ENCODE measurements around the gene HINFP. TPM values are rescaled to one million over a fixed set of nuclear protein-coding genes. Genes with fewer than 3 reads are reported as not detected.
"Not testable (repeated sequence)": the region's sequence is repeated elsewhere in the genome, so short reads cannot be mapped to it uniquely, and the experiment has no call there.

HINFP gene
- polyA plus RNA-seq, 3 donors: 28.1 to 43.7 (median 42.6) TPM

DNA sequence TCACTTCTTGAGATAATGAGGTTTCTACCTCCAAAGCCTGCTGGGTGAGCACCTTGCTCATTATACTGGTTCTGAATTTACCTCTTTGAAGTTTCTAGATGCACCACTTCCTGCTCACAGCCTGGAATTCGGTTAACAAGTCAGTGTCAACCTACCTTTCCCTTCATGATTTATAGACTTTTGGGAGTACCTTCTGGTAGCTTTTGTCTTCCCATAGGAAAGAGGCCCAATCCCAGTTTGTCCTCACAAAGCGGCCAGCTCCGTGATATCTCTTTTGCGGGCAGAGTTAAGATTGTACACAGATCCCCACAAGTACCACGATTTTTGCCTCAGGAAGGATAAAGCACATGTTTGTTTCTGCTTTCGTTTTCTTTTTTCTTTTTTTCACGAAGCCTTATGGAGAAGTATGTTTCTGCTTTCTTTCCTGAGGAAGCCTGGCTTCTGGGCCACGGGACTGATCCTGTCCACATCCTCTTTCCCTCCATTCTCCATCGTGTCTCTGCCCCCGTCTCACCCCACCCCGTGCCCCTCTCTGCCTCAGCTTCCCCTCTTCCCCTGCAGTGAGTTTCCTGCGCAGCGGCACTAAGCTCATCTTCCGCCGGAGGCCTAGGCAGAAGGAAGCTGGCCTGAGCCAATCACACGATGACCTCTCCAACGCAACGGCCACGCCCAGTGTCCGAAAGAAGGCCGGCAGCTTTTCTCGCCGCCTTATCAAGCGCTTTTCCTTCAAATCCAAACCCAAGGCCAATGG lies 5.7 kb upstream of the HINFP start:
- no peak for DNase-seq

GRCh38 chr11:119116235-119116594 lies 5.2 kb upstream of the HINFP start:
- DNase-seq: no peak

DNA sequence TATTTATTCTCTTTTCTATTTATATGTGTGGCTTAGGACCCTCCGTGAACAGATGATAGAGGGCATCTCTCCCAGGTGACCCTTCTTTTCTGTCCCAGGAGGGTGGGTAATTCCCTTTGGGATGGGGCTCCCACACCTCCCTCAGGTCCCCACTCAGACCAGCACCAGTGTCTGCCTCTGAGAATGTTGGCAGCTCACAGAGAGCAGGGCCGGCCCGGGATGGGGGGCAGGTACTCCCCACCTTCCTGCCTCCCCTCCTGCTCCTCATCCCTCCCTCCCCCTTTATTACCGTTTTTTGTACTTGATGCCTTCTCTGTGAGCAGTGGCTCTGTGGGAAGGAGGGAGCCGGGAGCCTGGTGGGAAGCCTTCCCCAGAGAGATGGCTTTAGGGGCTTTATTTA lies 4.8 kb upstream of the HINFP start:
- DNase-seq: no peak

- DNase-seq: no peak
Measured at GRCh38 chr11:119117004-119117706, 4.2 kb upstream of the HINFP start.

- no peak for DNase-seq
Measured at GRCh38 chr11:119118227-119118626, 3.2 kb upstream of the HINFP start.

- no peak for DNase-seq
Measured at GRCh38 chr11:119118946-119119345, 2.4 kb upstream of the HINFP start.

GRCh38 chr11:119120639-119121007 lies 757 bp upstream of the HINFP start:
- peak; percentile 76 for DNase-seq

DNA sequence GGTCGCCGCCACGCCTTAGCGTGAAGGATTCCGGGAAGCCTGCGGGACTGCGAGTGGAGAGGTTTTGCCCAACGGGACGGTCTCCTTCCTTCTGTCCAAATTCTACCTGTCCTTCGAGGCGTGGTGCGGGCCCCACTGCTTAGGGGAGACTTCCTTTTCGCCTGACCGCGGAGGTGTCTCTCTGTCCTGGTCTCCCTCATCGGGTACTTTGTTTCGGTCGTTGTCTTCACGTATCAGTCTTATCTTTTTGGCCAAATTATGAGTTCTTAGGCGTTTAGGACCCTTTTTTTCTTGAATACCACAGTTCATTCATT lies 388 bp downstream of the HINFP start:
- no peak for DNase-seq

DNA sequence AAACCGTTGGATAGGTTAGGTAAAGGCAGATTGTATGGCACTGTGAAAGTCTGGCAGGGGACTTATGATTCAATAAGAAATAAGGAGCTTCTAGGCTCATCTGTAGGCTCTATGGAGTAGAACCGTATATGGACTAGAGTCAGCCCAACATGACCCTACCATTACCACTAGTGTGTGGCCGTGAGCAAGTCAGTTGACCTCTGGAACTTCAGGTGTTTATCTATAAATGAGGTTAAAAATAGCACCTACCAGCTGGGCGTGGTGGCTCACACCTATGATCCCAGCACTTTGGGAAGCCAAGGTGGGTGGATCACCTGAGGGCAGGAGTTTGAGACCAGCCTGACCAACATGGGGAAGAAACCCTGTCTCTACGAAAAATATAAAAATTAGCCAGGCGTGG lies 4.4 kb downstream of the HINFP start:
- DNase-seq: no peak

DNA sequence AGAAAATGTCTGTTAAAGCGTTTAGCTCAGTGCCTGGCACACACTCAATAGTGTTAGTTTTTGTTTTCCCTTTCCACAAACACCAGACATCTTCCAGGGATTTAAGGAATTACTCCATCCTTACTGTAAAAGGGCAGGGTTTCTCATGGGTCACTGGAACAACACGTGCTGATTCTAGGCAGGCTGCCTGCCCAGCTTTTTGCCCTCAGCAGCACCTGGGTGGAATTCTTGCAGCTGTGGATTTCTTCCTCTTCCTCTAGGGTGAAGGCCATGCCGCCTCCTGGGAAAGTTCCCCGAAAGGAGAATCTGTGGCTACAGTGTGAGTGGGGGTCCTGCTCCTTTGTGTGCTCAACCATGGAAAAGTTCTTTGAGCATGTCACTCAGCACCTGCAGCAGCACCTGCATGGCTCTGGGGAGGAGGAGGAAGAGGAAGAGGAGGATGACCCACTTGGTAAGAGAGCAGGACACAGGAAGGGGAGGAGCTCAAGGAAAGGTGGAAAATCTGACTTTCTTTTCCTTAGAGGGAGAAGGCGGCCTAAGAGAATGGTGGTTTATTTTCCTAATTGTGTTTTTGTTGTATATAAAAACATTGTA lies 5.4 kb downstream of the HINFP start:
- DNase-seq: no peak

DNA sequence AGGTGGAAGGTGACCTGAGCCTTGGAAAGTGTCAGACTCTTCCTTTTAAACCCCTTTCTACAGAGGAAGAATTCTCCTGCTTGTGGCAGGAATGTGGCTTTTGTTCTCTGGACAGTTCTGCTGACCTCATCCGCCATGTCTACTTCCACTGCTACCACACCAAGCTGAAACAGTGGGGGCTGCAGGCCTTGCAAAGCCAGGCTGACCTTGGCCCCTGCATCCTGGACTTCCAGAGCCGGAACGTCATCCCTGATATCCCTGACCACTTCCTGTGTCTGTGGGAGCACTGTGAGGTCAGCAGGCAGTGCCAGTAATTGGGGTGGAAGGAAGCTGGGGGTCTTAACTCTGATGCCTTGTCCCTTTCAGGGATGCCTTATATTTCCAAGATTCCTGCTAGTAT lies 9.3 kb downstream of the HINFP start:
- DNase-seq: no peak

GRCh38 chr11:119134389-119134978 lies 13.1 kb downstream of the HINFP start:
- no peak for DNase-seq

GRCh38 chr11:119139276-119139675 lies 17.9 kb downstream of the HINFP start:
- not testable (repeated sequence) for DNase-seq

DNA sequence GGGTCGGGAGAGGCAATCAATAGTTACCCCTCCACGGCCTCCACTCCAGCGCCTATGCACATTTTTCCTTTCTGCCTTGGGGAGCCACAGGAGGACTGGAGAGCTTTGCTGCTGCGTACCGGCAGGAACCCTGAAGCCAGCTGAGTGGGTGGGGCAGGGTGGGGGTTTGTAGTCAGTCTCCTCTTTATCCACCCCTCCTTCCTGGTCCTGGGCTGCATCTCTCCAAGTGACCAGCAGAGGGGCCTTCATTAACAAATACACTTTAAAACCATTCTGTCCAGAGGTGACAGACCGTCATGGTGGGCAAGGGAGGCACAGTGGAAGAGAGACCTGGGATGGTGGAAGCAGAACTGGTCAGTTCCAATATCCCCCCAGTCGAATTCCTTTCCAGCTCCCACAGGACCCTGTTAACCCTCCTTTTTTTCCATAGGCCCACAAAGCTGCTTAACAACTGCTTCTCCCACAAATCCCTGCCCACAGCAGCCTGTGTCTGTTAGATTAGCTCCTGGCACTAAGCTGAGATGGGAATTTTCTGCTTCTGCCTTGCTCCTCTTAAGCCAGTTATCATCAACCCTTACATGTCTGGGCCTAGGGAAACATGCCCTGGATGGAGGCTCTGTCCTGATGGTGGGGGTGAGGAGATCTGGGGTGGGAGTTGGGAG lies 23.6 kb downstream of the HINFP start:
- DNase-seq: peak; percentile 54

DNA sequence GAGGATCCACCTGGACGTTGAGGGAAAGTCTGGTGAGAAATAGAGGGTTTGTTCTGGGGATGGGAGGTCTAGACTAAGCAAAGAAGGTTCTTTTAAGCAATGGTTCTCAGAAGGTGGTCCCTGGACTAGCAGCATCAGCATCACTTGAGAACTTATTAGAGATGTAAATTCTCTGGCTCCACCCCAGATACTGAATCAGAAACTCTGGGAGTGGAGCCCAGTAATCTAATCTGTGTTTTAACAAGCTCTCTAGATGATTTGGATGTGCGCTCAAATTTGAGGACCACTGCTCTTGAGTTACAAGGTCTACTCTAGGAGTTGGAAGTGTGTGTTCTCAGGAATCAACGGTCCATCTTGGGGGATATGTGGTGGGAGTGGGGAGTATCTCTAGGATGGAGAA lies 24.2 kb downstream of the HINFP start:
- no peak for DNase-seq

GRCh38 chr11:119147604-119148333 lies 26.4 kb downstream of the HINFP start:
- no peak for DNase-seq

DNA sequence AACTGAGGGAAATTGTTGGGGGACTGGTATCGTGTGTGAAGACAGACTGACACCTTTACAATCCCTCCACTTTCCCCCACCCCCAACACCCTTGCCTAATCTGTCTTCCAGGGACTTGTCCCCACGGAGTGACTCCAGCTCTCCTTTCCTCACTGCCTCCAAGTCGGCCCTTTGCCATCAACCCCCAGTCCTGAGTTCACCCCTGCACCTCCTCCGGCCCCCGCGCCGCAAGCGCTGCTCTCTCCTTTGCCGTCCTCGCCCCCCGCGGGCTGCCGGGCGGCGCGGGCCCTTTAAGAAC lies 27.3 kb downstream of the HINFP start:
- DNase-seq: no peak

DNA sequence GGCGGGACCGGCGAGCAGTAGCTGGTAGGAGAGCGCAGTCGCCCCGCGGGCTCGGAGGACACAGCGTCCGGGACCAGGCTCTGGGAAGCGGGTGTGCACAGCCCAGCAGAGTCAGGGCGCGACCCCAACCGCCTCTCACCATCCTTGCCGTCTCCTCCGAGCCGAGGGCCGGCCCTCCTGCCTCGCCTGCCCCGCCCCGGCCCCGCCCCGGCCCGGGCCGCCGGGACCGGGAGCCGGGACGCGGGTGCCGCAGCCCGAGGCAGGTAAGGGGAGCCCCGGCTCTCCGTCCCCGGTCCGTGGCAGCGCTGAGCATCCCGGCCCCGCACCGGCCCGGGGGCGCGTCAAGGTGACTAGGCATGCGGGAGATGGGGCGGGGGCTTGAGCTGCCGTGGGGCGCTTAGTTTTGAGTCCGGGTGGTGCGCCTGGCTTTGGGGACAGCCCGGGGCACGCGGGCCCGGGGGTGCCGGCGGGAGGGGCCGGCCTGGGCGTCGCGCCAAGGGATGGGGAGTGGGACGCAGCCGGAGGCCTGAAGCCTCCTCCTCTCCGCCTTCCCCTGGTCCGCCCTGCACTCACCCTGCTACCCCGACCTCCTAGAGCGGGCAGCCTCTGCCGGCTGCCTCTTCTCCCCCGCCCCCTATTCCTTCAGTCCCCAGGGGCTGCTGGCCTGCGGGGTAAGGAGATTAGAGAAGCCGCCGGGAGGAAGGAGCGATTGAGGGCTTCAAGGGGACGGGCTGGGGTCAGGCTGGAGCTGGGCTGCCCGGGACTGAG lies 27.8 kb downstream of the HINFP start, which contains the start of gene ABCG4:
TSS of gene ABCG4 (plus strand) at position 35 of the 768 bp plus-strand sequence. CDS start 914 bp downstream, outside the sequence.
- no peak for DNase-seq

DNA sequence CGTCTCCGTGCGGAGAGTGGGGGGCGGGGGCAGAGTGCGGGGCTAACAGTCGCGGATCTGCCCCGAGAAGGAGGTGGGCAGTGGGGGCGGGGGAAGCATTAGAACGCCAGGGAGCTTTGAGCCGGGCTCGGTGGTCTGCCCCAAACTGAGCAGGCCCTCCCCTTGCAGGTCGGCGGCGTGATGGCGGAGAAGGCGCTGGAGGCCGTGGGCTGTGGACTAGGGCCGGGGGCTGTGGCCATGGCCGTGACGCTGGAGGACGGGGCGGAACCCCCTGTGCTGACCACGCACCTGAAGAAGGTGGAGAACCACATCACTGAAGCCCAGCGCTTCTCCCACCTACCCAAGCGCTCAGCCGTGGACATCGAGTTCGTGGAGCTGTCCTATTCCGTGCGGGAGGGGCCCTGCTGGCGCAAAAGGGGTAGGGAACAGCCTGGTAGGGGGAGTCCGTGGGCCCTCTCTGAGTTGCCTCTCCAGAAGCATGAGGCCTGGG lies 28.5 kb downstream of the HINFP start:
- DNase-seq: no peak

GRCh38 chr11:119152043-119152442 lies 30.7 kb downstream of the HINFP start:
- DNase-seq: no peak

DNA sequence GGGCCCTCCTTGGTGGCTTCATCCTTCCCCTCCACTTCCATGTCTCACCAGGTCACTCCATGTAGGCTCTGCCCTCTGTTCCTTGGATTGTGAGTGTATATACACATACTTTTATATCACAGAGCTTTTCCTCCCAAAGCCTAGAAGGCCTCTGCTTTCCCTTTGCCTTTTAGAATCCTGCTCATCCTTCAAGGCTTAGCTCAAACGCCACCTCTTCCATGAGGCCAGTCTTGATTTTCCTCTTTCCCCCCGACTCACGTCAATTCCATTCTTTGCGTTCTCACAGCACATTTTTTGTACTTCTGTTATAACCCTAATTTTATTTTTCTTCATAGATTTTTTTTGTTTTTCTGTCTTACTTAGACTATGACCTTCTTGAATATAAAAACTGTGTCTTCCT lies 31.2 kb downstream of the HINFP start:
- no peak for DNase-seq

All from renal pelvis (tissue), 4 donors.